ENCODE results near the gene FOXR1.
"Not testable (repeated sequence)": the region's sequence is repeated elsewhere in the genome, so short reads cannot be mapped to it uniquely, and the experiment has no call there.

Gene FOXR1

DNA sequence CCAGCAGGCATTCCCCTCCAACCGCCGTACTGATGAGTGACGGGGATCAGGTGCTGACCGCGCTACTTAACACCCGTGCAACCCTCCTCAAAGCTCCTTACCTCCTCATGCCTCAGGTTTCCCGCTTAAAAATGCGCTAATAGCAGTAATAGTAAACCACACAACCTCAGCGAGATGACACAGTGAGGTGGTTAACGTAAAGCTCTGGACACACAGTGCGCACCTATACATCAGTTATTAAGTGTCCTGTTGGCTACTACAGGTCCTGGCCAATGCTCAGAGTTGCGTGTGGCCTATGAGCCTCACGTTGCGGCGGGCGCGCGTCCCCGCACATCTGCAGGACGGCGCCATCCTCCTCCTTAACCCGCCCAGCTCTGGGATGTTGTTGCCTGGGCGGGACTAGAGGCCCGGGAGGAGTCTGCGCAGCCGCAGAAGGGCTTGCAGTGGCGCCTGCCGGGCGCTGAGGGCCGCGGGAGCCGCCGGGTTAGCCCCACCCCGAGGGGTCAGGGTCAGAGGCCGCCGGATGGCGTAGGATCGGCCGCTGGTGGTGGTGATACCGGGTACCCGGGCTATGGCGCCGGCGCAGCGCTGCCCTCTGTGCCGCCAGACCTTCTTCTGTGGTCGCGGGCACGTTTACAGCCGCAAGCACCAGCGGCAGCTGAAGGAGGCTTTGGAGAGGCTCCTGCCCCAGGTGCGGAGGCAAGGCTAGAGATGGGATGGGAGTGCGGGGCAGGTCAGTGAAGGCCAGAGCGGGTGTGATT lies 26.2 kb downstream of the FOXR1 start, which contains the start of gene CENATAC:
TSS of gene CENATAC (plus strand) at position 512 of the 761 bp plus-strand sequence. CDS start at position 572, 60 bp downstream.
- DNase-seq (ENCODE audit: low spot score), result peak; percentile 99

DNA sequence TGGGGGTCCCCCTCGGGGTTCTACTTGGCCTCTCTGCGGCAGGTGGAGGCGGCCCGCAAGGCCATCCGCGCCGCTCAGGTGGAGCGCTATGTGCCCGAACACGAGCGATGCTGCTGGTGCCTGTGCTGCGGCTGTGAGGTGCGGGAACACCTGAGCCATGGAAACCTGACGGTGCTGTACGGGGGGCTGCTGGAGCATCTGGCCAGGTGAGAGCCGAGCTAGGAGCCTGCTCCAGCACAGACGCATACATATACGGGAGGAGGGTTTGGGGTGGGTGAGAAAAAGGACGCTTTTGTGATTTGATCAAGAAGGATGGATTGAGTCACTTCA lies 26.8 kb downstream of the FOXR1 start:
- no peak for DNase-seq (ENCODE audit: low spot score)

DNA sequence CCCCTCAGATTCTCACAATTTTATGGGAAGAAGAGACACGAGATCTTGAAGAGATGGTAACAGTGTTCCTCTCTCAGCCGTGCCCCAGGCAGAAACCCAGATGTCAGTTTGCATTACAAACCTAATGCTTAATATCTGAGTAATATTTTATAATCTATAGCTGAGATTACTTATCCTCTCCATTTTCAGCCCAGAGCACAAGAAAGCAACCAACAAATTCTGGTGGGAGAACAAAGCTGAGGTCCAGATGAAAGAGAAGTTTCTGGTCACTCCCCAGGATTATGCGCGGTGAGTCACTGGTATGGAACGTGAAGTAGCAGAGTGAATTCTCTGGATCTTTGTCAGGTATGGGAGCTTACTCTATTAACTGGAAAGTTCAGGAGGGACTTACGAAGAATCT lies 27.3 kb downstream of the FOXR1 start:
- peak; percentile 59 for DNase-seq (ENCODE audit: low spot score)

DNA sequence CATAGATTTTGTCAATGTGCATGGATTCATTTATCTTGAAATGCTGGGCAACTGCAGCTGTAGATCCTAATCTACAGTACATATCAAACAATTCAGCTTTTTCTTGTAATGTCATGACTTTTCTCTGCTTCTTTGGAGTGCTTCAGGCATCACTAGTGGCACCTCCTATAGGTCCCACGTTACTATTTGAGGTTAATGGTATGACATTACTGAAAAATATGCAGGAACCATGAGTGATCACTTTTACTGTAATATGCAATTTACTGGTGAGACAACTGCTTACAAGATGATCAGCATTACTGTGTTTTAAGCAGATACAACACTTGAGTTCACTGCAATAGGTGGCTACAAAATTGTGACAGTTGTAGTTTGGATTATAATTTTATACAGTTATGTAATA lies 29.3 kb downstream of the FOXR1 start:
- DNase-seq (ENCODE audit: low spot score), result no peak

DNA sequence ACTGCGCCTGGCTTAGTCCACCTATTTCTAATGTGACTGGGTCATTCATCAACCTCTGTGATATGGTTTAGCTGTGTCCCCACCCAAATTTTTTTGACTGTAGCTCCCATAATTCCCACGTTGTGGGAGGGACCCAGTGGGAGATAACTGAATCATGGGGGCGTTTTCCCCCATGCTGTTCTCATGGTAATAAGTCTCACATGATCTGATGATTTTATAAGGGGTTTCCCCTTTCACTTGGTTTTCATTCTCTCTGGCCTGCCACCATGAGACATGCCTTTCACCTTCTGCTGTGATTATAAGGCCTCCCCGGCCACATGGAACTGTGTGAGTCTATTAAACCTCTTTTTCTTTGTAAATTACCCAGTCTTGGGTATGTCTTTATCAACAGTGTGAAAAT lies 35.1 kb downstream of the FOXR1 start:
- DNase-seq (ENCODE audit: low spot score), result no peak

DNA sequence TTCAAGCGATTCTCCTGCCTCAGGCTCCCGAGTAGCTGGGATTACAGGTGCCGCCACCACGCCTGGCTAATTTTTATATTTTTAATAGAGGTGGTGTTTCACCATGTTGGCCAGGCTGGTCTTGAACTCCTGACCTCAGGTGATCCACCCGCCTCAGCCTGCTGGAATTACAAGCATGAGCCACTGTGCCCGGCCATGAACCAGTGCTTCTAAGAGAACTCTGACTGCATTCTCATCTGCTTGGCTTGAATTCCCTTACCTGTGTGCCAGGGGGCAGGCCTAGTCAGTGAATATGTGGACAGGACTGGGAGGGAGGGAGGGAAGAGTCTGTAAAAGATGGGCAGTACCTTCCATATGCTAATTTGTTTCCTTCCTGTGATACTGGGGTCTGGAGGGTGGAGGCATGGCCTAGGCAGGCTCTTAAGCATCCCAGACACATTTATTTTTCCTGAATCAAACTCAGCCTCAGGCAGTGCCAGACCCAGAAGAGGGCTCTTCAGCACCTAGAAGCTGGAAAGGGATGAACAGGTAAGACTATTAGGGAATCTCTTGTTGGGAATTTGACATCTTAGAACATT lies 40.0 kb downstream of the FOXR1 start:
- no peak for DNase-seq (ENCODE audit: low spot score)

DNA sequence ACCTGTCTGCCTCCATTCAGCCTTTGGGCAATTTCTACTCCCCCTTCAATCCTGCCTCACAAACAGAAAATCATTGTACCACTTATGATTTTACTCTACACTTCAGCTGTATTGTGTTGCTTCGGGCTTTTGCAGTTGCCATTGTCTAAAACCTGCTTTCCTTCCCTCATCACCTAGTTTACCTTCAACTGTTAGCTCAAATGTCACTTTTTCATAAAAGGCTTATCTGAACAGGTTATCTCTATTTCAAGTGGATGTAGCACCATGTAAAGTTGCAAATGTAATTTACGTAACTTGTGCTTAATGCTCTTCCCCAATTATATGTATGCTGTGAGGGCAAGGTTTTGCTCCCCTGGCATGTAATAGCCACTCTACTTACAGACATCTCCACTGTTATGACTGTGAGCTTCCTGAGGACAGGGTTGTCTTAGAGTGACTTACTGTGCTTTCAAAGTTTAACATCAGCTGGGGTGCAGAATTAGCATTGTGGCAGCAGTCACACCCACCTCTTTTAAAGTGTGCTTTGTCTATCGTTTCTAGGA lies 41.1 kb downstream of the FOXR1 start:
- no peak for DNase-seq (ENCODE audit: low spot score)

DNA sequence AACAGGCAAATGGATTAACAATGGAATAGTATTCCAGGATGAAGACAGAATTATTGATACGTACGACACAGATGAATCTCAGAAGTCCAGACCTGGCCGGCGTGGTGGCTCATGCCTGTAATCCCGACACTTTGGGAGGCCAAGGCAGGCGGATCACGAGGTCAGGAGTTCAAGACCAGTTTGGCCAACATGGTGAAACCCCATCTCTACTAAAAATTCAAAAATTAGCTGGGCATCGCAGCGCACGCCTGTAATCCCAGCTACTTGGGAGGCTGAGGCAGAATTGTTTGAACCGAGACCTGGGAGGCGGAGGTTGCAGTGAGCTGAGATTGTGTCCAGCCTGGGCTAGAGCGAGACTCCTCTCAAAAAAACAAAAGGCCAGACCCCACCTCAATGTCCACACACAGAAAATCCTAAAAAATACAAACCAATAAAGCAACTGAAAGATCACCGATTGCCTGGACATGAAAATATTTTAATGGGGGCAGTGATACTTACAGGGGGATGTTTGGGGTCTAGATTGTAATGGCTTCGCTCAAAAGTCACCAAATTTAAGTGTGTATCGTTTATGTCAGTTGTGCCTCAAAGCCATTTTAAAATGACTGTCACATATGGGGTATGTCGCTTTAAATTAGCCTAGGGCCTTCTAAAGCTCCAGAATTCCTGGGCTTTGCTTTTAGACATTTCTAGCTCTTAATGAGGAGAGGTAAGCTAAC lies 42.8 kb downstream of the FOXR1 start:
- DNase-seq (ENCODE audit: low spot score), result no peak

DNA sequence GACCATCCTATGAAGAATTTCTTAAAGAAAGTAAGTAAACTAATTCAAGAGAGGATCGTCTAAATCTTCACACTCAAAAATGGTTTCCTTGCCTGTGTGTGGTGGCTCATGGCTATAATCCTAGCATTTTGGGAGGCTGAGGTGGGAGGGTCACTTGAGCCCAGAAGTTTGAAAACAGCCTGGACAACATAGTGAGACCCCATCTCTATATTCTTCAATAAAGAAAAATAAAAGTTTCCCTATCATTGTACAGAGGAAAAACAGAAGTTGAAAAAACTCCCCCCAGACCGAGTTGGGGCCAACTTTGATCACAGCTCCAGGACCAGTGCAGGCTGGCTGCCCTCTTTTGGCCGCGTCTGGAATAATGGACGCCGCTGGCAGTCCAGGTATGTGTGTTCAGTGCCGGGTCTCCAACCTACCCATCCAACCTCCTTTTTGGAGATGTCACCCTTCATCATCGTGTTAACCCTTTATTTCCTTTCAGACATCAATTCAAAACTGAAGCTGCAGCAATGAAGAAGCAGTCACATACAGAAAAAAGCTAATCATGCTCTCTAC lies 43.6 kb downstream of the FOXR1 start:
- DNase-seq (ENCODE audit: low spot score), result no peak

DNA sequence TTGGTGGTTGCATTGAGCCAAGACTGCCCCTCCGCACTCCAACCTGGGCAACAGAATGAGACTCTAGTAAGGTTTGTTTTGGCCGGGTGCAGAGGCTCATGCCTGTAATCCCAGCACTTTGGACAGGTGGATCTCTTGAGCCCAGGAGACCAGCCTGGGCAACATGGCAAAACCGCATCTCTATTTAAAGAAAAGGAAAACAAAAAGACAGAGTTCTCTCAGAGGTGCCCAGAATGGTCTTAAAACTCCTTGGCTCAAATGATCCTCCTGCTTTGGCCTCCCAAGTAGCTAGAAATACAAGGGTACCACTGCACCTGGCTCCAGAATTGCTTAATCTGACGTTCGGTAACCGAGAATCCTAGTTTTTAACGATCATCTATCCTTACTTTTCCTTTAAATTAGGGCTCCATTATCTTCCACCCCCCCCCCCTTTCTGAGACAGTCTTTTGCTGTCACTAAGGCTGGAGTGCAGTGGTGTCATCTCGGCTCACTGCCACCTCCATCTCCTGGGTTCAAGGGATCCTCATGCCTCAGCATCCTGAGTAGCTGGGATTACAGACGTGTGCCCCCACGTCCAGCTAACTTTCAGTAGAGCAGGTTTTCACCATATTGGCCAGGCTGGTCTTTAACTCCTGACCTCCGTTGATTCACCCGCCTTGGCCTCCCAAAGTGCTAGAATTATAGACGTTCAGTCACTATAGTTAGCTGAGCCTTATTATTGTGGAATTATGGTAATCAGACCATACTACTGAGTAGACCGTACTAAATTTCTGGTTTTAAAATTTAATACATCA lies 44.9 kb downstream of the FOXR1 start:
- no peak for DNase-seq (ENCODE audit: low spot score)

DNA sequence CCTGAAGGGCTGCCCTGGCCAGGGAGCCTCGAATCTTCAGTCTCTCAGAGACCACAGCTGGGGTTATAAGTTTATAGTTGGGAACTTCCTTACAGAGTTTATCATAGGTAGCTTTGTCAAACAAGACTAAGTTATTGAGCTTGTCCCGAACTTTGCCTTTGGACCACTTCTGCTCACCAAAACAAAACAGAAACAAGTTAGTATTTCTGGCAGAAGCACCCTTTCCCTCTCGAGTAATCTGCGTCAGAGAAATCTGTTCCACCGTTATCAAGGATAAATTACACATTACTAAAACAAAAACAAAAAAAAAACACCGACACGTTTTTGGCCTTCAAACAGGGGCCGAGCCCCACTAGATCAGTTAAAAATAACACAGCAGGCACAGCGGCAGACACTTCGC lies 45.8 kb downstream of the FOXR1 start:
- DNase-seq (ENCODE audit: low spot score), result not testable (repeated sequence)

DNA sequence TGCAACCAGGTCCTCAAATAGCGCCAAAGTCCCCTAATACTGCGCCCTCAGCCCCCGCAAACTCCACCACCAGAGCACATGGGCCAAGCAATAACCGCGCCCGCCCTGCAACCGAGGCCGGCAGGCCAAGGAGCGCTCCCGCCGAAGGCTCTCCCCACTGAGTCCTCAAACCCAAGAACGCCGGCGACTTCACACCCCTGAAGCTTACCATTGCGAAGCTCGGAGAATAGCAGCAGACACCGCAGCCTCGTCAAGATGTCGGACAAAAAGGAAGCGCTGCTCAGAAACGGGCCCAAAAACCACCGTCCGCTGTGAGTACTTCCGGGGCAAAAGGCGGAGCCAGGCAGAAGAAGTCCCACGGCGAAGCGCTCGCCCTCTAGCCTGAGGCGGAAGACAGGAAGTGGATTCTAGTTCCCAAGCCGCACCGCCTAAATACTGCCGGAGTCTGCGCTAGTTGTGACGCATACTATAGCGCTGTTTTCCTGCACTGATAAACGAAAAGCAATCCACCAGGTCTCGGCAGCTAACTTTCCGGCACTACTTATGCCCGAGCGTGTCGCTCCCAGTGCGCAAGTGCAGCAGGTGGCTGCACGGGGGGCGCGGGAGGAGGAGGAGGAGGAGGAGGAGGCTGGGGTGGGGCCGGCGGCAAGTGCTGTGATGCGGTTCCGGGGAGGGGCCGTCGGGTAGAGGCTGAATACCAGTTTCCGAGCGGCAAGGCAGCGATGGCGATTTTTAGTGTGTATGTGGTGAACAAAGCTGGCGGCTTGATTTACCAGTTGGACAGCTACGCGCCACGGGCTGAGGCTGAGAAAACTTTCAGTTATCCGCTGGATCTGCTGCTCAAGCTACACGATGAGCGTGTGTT lies 46.7 kb downstream of the FOXR1 start, which contains the start of the genes RPS25 and TRAPPC4:
TSS of gene RPS25 (minus strand) at position 270 of the 865 bp plus-strand sequence. CDS start at position 211, 59 bp downstream.
TSS of gene TRAPPC4 (plus strand) at position 693 of the 865 bp plus-strand sequence. CDS start at position 723, 30 bp downstream.
- DNase-seq (ENCODE audit: low spot score), result peak; percentile 95

DNA sequence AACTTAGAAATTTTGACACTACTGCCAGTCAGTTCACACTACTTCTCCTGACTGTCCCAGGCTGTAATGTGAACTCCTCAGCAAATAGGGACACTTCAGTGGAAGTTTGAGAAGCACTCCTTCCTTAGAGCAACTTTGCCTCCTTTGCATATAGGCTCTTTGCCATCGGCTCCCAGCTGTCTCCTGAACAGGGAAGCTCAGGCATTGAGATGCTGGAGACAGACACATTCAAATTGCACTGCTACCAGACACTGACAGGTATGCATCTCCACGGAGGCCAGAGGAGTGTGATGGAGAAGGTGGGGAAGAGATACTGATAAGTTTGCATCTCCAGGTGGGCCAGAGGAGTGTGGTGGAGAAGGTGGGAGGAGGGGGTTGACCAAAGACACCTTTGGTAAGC lies 48.4 kb downstream of the FOXR1 start:
- no peak for DNase-seq (ENCODE audit: low spot score)

DNA sequence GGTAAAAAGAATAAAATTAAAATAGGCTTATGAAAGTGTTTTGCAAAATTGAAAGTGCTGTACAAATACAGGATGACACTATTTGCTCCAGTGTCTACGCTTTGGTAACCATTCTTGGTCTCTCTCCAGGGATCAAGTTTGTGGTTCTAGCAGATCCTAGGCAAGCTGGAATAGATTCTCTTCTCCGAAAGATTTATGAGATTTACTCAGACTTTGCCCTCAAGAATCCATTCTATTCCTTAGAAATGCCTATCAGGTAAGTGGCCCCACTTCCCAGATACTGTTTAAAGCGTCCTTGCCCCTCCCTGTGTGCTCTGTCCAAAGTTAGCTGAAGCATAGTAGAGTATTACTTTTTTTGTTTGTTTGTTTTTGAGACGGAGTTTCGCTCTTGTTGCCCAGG lies 50.1 kb downstream of the FOXR1 start:
- DNase-seq (ENCODE audit: low spot score), result no peak

DNA sequence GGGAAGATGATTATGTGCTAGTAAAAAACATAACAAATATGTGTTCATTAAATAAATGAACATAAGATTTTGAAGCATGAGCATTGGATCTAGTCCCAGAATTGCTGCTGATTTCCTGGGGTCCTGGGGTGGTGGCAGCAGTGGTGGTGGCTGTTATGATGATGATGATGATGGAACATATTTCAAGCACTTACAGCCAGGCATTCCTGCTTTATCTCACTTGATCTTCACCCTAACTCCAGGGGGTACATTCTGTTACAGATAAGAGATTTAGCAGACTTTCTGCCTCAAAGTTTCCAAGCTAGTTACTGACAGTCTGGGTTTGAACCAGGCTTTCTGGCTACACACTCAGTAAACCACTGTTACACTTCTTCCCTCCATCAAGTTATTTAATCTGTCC lies 52.2 kb downstream of the FOXR1 start:
- DNase-seq (ENCODE audit: low spot score), result no peak

DNA sequence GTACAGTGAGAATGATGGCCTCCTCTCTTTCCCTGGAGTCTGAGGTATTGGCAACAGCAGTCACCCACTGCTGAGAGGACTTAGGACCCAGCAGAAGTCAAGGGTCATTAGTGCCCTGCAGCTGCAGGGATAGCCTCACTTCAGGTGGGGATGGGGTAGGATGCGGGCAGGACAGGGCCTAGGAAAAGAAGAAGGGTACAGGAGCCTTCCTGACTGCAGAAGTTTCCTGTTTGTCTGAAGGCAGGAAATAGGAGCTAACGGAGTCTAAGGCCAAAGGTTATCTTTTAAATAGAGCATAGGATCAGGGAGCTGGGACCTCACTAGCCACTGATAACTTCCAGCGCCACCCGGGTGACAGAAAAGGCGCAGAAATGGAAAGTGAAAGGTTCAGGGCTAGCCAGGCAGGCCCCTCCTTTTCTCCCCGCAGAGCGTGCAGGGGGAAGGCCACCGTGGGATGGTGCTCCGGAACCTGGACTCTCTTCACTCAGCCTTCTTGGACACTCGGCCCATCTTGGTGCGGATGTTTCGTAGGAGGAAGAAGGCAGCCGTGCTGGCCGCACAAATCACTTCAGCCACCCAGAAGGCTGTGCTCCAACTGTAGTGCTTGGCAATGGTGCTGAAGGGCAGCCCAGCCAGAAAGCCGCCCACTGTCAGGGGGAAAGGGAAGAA lies 53.0 kb downstream of the FOXR1 start:
- DNase-seq (ENCODE audit: low spot score), result no peak

DNA sequence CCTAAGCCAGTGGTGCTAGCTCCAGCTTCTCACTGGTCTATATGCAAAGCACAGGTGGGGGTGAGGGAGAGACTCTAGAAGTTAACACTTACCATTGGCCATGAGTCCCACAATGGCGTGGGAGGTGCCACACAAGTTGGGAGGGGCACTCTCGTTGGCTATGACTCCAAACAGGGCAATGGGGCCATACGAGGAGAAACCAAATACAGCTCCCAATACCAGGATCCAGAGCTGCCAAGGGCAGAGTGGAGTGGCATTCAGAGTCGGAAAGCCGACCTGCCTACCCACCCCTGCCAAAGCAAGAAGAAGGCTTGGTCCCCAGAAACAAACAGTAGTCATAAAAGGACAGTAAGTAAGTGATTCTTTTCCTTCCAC lies 53.5 kb downstream of the FOXR1 start:
- DNase-seq (ENCODE audit: low spot score), result no peak

DNA sequence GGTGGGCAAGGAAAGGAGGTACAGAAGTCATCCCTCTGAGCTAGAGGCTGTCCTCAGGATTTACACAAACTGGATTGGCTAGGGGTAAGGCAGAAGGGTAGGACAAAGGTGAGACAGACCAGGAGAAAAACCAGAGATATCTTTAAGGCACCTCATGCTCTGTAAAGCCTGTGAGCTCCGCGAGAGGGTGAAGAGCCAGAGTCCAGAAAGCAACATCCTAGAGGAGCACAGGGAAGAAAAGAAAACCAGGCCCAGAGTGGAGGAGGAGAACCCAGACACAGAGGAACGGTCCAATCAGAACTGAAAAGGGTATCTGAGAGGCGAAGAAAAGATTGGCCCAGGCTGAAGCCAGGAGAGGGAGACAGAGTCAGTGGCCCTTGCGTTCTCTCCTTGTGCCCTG lies 54.0 kb downstream of the FOXR1 start:
- no peak for DNase-seq (ENCODE audit: low spot score)

DNA sequence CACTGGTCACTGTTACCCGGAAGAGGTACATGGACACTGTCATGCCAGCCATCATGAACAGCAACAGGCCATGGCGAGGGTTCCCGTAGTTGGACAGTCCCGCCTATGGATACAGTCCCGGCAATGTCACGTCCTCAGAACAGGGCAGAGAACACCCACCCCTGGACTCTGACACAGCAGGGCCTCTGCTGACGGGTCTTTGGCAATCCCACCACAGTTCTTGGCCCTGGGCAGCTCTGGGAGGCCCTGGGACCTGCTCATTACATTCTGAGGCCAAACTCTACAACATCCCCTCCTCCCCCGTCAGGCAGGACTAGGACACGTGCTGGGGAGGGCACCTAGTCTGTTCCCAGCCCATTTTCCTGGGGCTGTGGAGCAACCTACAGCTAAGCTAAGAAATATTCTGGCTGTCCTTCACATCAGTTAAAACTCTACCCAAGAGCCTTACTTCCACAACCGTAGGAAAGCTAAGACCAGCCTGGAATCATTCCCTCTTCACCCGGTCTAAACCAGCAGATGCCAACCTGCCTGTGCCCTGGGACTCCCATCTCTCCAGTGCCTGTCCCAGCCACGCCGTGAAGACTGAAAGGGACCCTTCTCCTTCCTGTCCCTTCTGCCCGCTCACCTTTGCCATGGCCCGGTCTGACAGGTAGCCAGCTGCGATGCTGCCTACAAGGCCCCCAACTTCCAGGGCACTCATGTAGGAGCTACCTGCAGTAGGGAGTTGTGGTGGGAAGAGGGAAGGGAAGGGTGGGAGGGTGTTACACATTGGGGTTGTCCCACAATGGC lies 54.6 kb downstream of the FOXR1 start:
- no peak for DNase-seq (ENCODE audit: low spot score)
